ENCODE measurements around the gene GALNT18. TPM values are rescaled to one million over a fixed set of nuclear protein-coding genes. Genes with fewer than 3 reads are reported as not detected.

The GALNT18 gene
- total RNA-seq, 4 donors from 2014 or later = 3.5 to 31.4 (median 11.1) TPM

DNA sequence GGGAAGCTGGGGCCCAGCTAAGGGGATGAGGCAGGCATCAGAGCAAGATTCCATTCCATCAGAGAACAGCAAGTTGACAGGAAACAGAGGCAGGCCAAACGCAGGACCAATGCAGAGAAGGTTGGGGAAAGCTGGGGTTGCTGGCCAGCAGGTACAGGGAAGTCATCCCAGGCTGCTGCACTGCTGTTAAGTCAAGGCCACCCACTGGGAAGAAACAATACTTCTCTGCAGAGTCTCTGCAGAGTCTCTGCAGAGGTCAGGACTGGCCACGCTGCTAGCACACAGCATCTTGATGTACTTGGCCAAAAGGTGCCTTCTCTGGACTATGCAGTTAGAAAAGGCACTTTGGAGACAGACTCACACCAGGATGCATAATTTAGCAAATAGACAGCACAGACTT lies 200.3 kb downstream of the GALNT18 start:
- TF ChIP-seq POLR2A (IDR thresholded peaks at IDR 0.05) = no peak
- TF ChIP-seq, protein P1, sequence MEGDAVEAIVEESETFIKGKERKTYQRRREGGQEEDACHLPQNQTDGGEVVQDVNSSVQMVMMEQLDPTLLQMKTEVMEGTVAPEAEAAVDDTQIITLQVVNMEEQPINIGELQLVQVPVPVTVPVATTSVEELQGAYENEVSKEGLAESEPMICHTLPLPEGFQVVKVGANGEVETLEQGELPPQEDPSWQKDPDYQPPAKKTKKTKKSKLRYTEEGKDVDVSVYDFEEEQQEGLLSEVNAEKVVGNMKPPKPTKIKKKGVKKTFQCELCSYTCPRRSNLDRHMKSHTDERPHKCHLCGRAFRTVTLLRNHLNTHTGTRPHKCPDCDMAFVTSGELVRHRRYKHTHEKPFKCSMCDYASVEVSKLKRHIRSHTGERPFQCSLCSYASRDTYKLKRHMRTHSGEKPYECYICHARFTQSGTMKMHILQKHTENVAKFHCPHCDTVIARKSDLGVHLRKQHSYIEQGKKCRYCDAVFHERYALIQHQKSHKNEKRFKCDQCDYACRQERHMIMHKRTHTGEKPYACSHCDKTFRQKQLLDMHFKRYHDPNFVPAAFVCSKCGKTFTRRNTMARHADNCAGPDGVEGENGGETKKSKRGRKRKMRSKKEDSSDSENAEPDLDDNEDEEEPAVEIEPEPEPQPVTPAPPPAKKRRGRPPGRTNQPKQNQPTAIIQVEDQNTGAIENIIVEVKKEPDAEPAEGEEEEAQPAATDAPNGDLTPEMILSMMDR (IDR thresholded peaks at IDR 0.05) = no peak
- no peak overlapping the region for H3K4me3 ChIP-seq

DNA sequence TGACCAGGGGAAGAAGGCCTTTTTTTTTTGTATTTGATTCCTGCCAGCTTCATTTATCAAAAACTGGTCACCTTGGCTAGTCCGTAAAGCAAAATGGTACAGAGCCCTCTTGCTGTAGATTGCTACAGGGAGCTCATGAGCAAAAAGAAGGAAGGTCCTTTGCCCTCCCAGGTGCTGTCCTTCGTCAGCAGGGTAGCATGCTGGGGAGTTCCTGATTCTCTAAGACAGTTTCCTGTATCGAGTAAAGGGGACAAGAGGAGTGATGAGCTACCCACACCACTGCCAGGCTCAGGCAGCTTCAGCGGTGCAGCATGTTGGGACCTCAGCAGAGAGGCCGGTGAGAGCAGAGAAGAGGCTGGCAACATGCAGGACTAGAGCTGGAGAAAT lies 200.9 kb downstream of the GALNT18 start:
- Histone ChIP-seq H3K9me3 (no peaks in the 10 kb centered on the region), H3K36me3 (no peaks in the 10 kb centered on the region), H3K4me3 (no peak overlapping the region), H3K27ac (no peak overlapping the region), H3K4me1 (peaks cover 0 to 6% (median 0%) of the 10 kb centered on the region in 4 donors), H3K27me3 (no peaks in the 10 kb centered on the region)
- DNase-seq = no peak
- TF ChIP-seq, protein P1 (IDR thresholded peaks at IDR 0.05) = no peak
- TF ChIP-seq POLR2A (IDR thresholded peaks at IDR 0.05) = no peak

More for the DNA sequence above, 200.3 kb downstream of the GALNT18 start:
- Histone ChIP-seq H3K27ac (no peak overlapping the region), H3K9me3 (no peaks in the 10 kb centered on the region), H3K27me3 (no peaks in the 10 kb centered on the region), H3K4me1 (peaks cover 0 to under 1% (median 0%) of the 10 kb centered on the region in 4 donors), H3K36me3 (no peaks in the 10 kb centered on the region)
- no peak for DNase-seq

DNA sequence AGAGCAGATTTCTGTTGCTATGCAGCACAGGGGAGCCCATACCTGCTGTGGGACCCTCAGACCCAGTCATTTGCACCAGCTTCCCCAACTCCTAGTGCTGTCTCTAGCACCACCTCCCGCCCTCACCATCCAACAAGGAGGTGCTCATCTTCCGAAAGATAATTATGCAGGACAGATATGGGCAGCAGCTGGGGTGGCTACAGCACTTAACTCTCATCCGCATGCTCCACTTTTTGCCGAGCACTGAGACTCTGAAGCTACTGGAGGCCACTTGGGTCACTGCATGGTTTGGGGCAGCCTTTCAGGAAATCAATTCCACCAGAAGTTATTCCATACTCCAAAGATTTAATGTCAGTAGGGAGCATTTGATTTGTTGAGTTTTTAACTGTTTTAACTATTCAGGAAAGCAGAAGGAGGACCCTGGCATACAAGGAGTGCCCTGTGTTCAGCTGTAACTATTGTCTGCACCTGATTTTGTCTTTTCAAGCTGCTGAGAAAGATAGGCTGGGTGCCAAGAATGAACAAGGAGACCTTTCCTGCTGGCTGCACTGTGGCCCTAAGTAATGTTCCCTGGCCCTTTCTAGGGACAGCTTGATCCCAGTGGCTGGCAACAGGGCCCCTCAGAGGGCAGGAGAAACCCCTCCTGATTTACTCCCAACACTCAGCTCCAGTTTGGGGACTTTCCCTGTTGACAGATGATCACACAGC lies 201.5 kb downstream of the GALNT18 start:
- Histone ChIP-seq H3K36me3 (no peaks in the 10 kb centered on the region), H3K4me1 (peaks cover 0 to 8% (median 0%) of the 10 kb centered on the region in 4 donors), H3K27me3 (no peaks in the 10 kb centered on the region), H3K4me3 (no peak overlapping the region), H3K9me3 (no peaks in the 10 kb centered on the region), H3K27ac (no peak overlapping the region)
- DNase-seq = no peak
- TF ChIP-seq POLR2A (IDR thresholded peaks at IDR 0.05) = no peak
- TF ChIP-seq, protein P1 (IDR thresholded peaks at IDR 0.05) = no peak

DNA sequence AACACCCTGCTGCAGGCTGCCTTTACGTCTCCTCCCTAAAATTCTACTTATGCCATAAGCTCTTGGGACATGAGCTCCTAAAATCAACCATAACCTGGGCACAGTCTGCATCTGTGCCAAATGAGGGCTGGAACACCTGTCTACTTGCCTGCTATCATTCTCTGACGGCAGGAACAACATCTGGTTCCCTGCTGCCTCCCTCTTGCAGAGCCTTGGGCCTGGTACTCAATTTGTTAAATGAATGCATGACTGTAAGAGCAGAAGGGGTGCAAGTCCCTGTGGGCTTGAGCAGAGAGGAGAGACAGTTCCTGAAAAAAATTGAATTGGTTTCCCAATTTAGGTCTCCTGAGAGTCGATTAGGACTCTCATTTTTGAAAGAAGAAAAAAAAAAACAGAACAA lies 202.1 kb downstream of the GALNT18 start:
- no peak for DNase-seq
- TF ChIP-seq, protein P1 (IDR thresholded peaks at IDR 0.05) = no peak
- TF ChIP-seq POLR2A (IDR thresholded peaks at IDR 0.05) = no peak

DNA sequence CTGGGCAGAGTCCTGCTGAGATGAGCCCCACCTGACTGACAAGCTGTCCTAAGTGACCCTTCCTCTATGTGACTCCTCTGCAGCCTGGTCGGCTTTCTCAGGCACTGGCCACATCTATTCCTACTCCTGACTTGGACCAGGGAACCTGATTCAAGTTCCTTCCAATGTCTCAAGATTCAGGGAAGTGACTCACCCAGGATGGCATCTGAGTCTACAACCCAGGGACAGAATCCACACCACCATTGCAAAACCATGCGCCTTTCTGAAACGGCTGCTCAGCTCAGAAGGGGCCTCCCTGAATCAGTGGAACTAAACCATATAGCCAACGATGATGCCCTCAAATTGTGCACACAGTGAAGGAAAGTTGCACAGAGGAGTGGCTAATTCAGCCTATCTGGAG lies 204.9 kb downstream of the GALNT18 start:
- no peak for TF ChIP-seq POLR2A (IDR thresholded peaks at IDR 0.05)
- TF ChIP-seq, protein P1 (IDR thresholded peaks at IDR 0.05) = no peak
- Histone ChIP-seq H3K27ac (no peak overlapping the region), H3K36me3 (no peaks in the 10 kb centered on the region), H3K9me3 (no peaks in the 10 kb centered on the region), H3K4me3 (no peak overlapping the region), H3K4me1 (peaks cover 0 to 8% (median 0%) of the 10 kb centered on the region in 4 donors), H3K27me3 (no peaks in the 10 kb centered on the region)
- DNase-seq = no peak

More for the DNA sequence above, 202.1 kb downstream of the GALNT18 start:
- H3K4me3 ChIP-seq = no peak overlapping the region
- H3K27me3 ChIP-seq = no peaks in the 10 kb centered on the region
- no peak overlapping the region for H3K27ac ChIP-seq
- H3K36me3 ChIP-seq = no peaks in the 10 kb centered on the region
- no peaks in the 10 kb centered on the region for H3K9me3 ChIP-seq
- peaks cover 0 to 8% (median 0%) of the 10 kb centered on the region in 4 donors for H3K4me1 ChIP-seq
